Kidney (tissue), 14 donors: Measurements from ENCODE around the gene POLR3K. TPM values are rescaled to one million over a fixed set of nuclear protein-coding genes. Genes with fewer than 3 reads are reported as not detected.

Experiments
- DNase-seq, 5 donors: peaks; one replicate each; pipeline ENCODE4 v3.0.0-alpha.2; 2013 to 2020
- FAIRE-seq: peaks from 2 replicates; lab custom pipeline; 2012; peaks lifted over from hg19 to GRCh38; lab: Jason Lieb, UNC
- H3K27ac ChIP-seq, 2 donors: one replicate each; pipeline ENCODE4 v1.7.0; 2013; ENCODE audit warnings: low read depth in 2 of 2, low read length in 2 of 2, inconsistent platforms in 1 of 2
- H3K27me3 ChIP-seq: one replicate; pipeline ENCODE4 v1.7.1; 2013; ENCODE audit warnings: low read length, inconsistent platforms; ENCODE audit not compliant: control insufficient read depth, insufficient read depth
- H3K36me3 ChIP-seq, 3 donors: one replicate each; pipeline versions ENCODE4 v1.7.0 to v1.7.1; 2013; ENCODE audit warnings: low read length in 3 of 3, control low read depth in 1 of 3, inconsistent platforms in 1 of 3; ENCODE audit not compliant: insufficient read depth in 3 of 3, control insufficient read depth in 2 of 3
- H3K4me1 ChIP-seq, 3 donors: one replicate each; pipeline versions ENCODE4 v1.7.0 to v1.7.1; 2013; ENCODE audit warnings: low read length in 3 of 3, inconsistent platforms in 1 of 3, low read depth in 1 of 3; ENCODE audit not compliant: control insufficient read depth in 2 of 3, insufficient read depth in 2 of 3
- H3K4me3 ChIP-seq, 3 donors: one replicate each; pipeline versions ENCODE4 v1.7.0 to v1.8.1; 2013; ENCODE audit warnings: low read length in 3 of 3, control low read depth in 1 of 3, inconsistent platforms in 1 of 3
- H3K9ac ChIP-seq, 3 donors: one replicate each; pipeline versions ENCODE4 v1.7.0 to v1.7.1; 2013; ENCODE audit warnings: low read length in 3 of 3, control low read depth in 1 of 3, inconsistent platforms in 1 of 3
- H3K9me3 ChIP-seq, 3 donors: one replicate each; pipeline versions ENCODE4 v1.7.0 to v1.7.1; 2013; ENCODE audit warnings: low read length in 3 of 3, control low read depth in 1 of 3, inconsistent platforms in 1 of 3; ENCODE audit not compliant: control insufficient read depth in 2 of 3, insufficient read depth in 1 of 3
- intact Hi-C: fragments of 100-400 bp; cut with DNase I; formaldehyde crosslinking; loops from one replicate; pipeline ENCODE4 v1.11.1; 2022
- polyA plus RNA-seq: library from polyadenylated mRNA; stranded (reverse); fragments of 350-450 nt; fragmentation: Illumina TruSeq; extraction: RNeasy Lipid Tissue Mini Kit (QIAGEN cat#74804); gene quantifications from one replicate; pipeline ENCODE4 v1.2.3, GENCODE V29; 2014; ENCODE audit warnings: low read depth, low replicate concordance; ENCODE audit not compliant: insufficient read depth
- total RNA-seq: library from RNA; stranded (reverse); fragmentation: NEBNext Ultra II Directional; extraction: Animal tissue kit (Norgen Biotek cat#: 25700); gene quantifications from one replicate; pipeline ENCODE4 v1.2.1, GENCODE V29; 2021
- TF ChIP-seq, protein P1 (sequence below): IDR thresholded peaks from 3 replicates; pipeline ENCODE4 v1.5.1; 2012; ENCODE audit warnings: mild to moderate bottlenecking, moderate library complexity, borderline replicate concordance; ENCODE audit not compliant: insufficient read depth; ENCODE audit errors: extremely low read depth
- donor health status: control.
- donor health status: control.
- donor health status: control.
- donor health status: control.
- donor health status: control.
- donor health status: DM: yes; HTN: yes; CAD: no.
- donor health status: Normal renal cell carcinoma (clear cell type).

POLR3K gene
- total and polyA plus RNA-seq, 2 donors from 2014 or later = 8.8 to 18.5 TPM

DNA sequence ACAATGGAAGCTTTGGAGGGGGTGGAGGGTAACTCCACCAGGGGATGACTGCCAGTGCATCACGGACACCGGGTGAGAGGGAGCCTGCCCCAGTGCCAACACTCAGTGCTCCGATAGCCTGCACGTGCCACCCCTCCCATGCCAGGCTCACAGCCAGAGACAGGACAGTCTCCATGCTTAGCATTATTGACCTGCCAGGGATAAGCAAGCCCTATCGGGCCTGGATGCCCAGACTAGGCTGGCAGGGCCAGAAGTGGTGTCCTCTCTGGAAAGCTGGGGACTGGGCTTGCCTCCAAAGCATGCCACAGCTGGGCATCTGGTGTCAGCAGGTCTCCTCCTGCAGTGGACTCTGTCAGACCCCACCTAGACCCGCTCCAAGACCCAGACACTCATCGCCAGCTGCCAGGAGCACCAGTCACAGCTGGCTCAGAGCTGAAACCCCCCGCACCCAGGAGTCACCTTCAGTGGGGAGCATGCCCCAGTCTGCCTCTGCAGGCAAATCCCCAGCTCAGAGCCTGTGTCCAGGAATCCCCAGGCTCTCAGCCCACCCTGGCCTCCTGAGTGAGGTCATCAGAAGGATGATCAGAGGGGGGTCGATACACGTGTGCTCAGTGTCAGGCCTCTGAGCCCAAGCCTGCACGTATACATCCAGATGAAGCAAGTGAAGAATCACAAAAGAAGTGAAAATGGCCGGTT, 20.8 kb upstream of the POLR3K start:
- Histone ChIP-seq H3K27ac (no peak overlapping the region), H3K36me3 (no peaks in the 10 kb centered on the region), H3K9me3 (no peaks in the 10 kb centered on the region), H3K4me1 (peaks cover 3 to 40% (median 5%) of the 10 kb centered on the region in 3 donors), H3K4me3 (no peak overlapping the region), H3K27me3 (no peaks in the 10 kb centered on the region), H3K9ac (no peak overlapping the region)
- FAIRE-seq (no peak), DNase-seq (no peak)
- intact Hi-C loops = no loop called here
- TF ChIP-seq, protein P1, sequence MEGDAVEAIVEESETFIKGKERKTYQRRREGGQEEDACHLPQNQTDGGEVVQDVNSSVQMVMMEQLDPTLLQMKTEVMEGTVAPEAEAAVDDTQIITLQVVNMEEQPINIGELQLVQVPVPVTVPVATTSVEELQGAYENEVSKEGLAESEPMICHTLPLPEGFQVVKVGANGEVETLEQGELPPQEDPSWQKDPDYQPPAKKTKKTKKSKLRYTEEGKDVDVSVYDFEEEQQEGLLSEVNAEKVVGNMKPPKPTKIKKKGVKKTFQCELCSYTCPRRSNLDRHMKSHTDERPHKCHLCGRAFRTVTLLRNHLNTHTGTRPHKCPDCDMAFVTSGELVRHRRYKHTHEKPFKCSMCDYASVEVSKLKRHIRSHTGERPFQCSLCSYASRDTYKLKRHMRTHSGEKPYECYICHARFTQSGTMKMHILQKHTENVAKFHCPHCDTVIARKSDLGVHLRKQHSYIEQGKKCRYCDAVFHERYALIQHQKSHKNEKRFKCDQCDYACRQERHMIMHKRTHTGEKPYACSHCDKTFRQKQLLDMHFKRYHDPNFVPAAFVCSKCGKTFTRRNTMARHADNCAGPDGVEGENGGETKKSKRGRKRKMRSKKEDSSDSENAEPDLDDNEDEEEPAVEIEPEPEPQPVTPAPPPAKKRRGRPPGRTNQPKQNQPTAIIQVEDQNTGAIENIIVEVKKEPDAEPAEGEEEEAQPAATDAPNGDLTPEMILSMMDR = no peak

DNA sequence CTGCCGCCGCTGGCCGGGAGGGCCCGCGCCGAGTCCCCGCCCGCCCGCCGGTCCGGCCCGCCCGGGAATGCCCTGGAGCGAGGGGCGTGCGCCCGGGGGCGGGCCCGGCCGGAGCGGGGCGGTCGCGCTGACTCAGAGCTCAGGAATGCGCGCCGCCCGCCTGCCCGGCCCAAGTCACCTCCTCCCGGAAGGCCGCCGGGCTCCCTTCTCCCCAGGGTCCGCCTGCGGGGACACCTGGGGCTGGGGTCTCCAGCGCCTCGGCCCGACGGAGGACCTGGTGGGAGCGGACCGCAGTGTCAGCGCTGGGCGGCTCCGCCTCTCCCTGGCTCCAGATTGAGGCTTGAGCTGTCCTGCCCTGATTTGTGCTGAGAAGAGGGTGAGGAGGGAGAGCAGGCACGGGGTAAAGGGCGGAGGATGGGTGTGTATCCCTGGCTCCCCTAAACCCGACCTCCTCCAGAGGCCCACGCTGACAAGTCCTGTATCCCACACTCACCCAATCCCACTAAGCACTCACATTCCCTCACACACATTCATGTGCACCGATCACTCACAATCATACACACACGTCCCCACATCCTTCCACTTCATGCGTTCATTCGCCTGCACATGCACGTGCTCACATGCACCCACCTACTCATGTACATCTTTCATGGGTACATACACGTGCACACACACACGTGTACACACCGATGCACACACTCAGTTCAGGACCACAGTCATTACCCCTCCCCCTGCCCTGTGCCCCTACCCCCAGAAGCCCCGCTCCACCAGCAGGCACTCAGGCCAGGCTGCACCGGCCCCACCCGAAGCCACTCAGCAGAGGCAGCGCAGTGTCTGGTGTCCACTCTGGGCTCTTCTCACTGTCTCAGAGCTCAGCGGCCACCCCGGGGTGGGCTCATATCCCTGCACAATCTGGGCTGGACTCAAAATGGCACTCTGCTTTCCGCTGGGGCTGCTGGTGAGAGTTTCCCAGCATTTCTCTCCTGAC, 19.4 kb upstream of the POLR3K start, which contains the start of gene RHBDF1:
TSS of gene RHBDF1 (minus strand) at position 71 of the 988 bp plus-strand sequence. CDS start 7,616 bp downstream, outside the sequence.
- peak within 1 kb of the TSS; percentile 10 to 69 (median 49) for H3K9ac ChIP-seq
- TF ChIP-seq, protein P1 = no peak
- peak within 1 kb of the TSS; percentile 68 to 76 for H3K27ac ChIP-seq
- DNase-seq (peak; percentile 63 to 87 (median 80)), FAIRE-seq (no peak)
- no peaks in the 10 kb centered on the region for H3K9me3 ChIP-seq
- H3K36me3 ChIP-seq = no peaks in the 10 kb centered on the region
- peaks cover 0 to 33% (median 3%) of the 10 kb centered on the region in 3 donors for H3K4me1 ChIP-seq
- intact Hi-C loops = no loop called here
- peak within 1 kb of the TSS; percentile 56 to 70 (median 61) for H3K4me3 ChIP-seq
- H3K27me3 ChIP-seq = no peaks in the 10 kb centered on the region

DNA sequence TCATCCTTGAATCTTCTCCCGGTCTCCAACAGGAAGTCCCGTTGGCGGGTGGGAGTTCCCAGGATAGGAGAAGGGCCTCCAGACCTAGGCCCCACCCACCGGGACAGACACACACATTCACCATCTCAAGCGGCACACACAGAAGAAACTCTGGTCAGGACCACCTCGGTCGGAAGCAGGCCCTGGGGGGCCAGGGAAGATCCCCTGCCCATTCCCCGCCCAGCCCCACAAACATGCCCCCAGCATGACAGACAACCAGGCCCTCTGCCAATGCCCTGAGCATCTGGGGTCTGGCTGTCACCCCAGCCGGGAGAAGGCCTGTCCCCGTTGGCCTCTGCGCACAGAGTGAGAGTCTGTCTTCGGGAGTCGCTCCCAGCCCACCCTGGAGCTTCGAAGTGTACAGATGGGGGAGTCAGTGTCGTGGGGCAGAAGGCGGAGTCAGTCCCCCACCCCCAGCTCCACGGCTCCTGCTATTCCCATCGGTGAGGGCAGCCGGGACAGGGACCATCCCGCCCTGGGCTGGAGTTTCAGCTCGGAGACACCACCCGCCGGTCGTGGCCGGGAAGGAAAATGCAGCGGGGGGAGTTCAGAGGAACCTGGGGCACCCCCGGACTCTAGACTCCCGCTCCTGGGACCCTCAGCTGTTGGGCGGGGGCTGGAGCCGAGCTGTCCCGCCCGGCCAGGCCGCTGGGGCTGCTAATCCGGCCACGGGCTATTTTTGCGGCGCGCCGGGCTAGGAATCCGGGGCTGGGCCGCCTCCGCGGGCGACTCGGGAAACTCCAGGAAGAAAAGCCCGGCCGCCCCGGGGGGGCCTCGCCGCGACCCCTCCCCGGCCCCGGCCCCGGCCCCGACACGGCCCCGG, 18.4 kb upstream of the POLR3K start:
- no peaks in the 10 kb centered on the region for H3K9me3 ChIP-seq
- DNase-seq (peak; percentile 70 to 90 (median 86)), FAIRE-seq (no peak)
- no peaks in the 10 kb centered on the region for H3K36me3 ChIP-seq
- peak overlapping the region; percentile 57 to 59 for H3K27ac ChIP-seq
- peak overlapping the region; percentile 20 to 70 (median 56) for H3K4me3 ChIP-seq
- TF ChIP-seq, protein P1 = no peak
- no peaks in the 10 kb centered on the region for H3K27me3 ChIP-seq
- intact Hi-C loops = no loop called here
- peak overlapping the region in 2 of 3 donors; percentile 49 to 69 for H3K9ac ChIP-seq
- H3K4me1 ChIP-seq = peaks cover 0 to 31% (median 3%) of the 10 kb centered on the region in 3 donors
